Hepatocyte (in vitro differentiated cells): Measurements from ENCODE around the gene LGR4. TPM values are rescaled to one million over a fixed set of nuclear protein-coding genes. Genes with fewer than 3 reads are reported as not detected.
"Not testable (repeated sequence)": the region's sequence is repeated elsewhere in the genome, so short reads cannot be mapped to it uniquely, and the experiment has no call there.

Experiments used
- DNase-seq: peaks from one replicate; pipeline ENCODE4 v3.0.0-alpha.2; 2016; ENCODE audit warnings: low spot score
- H2AFZ ChIP-seq: fragments of 200-600 bp; sonication (generic); 2 replicates; pipeline ENCODE4 v1.6.0; 2016; ENCODE audit warnings: antibody characterized with exemption, mild to moderate bottlenecking
- H3K27ac ChIP-seq: fragments of 200-600 bp; sonication (generic); 2 replicates; pipeline ENCODE4 v1.5.1; 2016; ENCODE audit warnings: mild to moderate bottlenecking
- H3K27me3 ChIP-seq: fragments of 200-600 bp; sonication (generic); 2 replicates; pipeline ENCODE4 v1.6.1; 2016
- H3K36me3 ChIP-seq: fragments of 200-600 bp; sonication (generic); replicated peaks from 2 replicates; pipeline ENCODE4 v1.5.1; 2016; ENCODE audit warnings: low read depth; ENCODE audit not compliant: insufficient read depth
- H3K4me1 ChIP-seq: fragments of 200-600 bp; sonication (generic); 2 replicates; pipeline ENCODE4 v1.5.1; 2016; ENCODE audit warnings: mild to moderate bottlenecking, moderate library complexity; ENCODE audit not compliant: insufficient read depth
- H3K4me2 ChIP-seq: fragments of 200-600 bp; sonication (generic); 2 replicates; pipeline ENCODE4 v1.6.0; 2016
- H3K4me3 ChIP-seq: fragments of 200-600 bp; sonication (generic); 2 replicates; pipeline ENCODE4 v1.5.1; 2016; ENCODE audit warnings: mild to moderate bottlenecking
- H3K79me2 ChIP-seq: fragments of 200-600 bp; sonication (generic); 2 replicates; pipeline ENCODE4 v1.6.0; 2017; ENCODE audit warnings: mild to moderate bottlenecking
- H3K9me2 ChIP-seq: fragments of 200-600 bp; sonication (generic); replicated peaks from 2 replicates; pipeline ENCODE4 v1.6.0; 2017; ENCODE audit warnings: mild to moderate bottlenecking; ENCODE audit not compliant: insufficient read depth
- H3K9me3 ChIP-seq: fragments of 200-600 bp; sonication (generic); 2 replicates; pipeline ENCODE4 v1.5.1; 2016; ENCODE audit warnings: low read depth, mild to moderate bottlenecking
- H4K20me1 ChIP-seq: fragments of 200-600 bp; sonication (generic); 2 replicates; pipeline ENCODE4 v1.6.0; 2016; ENCODE audit warnings: mild to moderate bottlenecking; ENCODE audit not compliant: insufficient read depth, poor library complexity, severe bottlenecking
- EZH2 ChIP-seq: fragments of 200-600 bp; sonication (generic); IDR thresholded peaks from 2 replicates; pipeline ENCODE4 v1.6.1; 2016; ENCODE audit warnings: antibody characterized with exemption, mild to moderate bottlenecking, borderline replicate concordance
- EZH2phosphoT487 ChIP-seq: fragments of 200-600 bp; sonication (generic); IDR thresholded peaks from one replicate; pipeline ENCODE4 v1.6.1; 2018; ENCODE audit warnings: antibody characterized with exemption, mild to moderate bottlenecking, low read depth, moderate library complexity; ENCODE audit not compliant: unreplicated experiment, severe bottlenecking
- WGBS: methylation state at CpG from one replicate; pipeline ENCODE4 v1.1.6; 2016; ENCODE audit warnings: low lambda C conversion rate; ENCODE audit errors: missing lambda C conversion rate; 5-methylcytosine and 5-hydroxymethylcytosine counted together
- polyA plus RNA-seq: library from polyadenylated mRNA; unstranded; fragments of >200 nt; fragmentation: Nextera tagmentation; extraction: Ambion mirVana; gene quantifications from 2 replicates; pipeline ENCODE4 v1.2.1, GENCODE V29; 2016
- total RNA-seq: library from RNA; depleted of rRNA; stranded (reverse); fragments of >200 nt; gene quantifications from 2 replicates; pipeline ENCODE4 v1.2.3, GENCODE V29; 2014
- TF ChIP-seq, protein P1 (sequence below): fragments of 200-600 bp; sonication (generic); IDR thresholded peaks from 2 replicates; pipeline ENCODE4 v1.5.1; 2016; ENCODE audit warnings: antibody characterized with exemption, mild to moderate bottlenecking; ENCODE audit not compliant: poor library complexity

The LGR4 gene
- total and polyA plus RNA-seq, 2 experiments from 2014 or later = 27.2 to 115 TPM

DNA sequence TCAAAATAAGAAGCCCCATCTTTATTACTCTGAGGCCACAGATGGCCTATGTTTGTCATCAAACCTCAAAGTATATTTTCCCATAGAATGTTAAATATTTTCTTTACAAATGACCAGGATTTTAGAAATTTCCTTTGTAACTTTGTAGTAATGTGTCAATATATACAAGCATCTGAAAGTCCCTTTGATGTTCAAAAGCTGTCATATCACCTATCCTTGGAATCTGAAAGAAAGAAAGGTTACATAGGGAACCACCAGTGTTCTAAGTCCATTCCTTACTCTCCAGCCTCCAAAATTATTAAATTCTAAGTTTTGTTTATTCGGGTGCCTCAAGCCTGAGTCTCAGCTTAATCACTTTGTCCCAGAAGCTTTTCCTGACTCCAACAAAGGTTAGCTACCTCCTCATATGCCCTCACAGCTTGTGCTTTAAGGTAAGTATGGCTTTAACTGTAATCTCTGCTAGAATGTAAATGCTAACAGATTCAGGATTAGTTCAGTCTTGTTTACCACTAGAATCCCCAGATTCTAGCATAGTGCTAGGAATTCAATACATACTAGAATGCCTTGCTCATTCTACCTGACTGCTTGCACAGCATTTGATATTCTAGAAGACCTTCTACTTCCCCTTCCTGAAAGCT, 141.8 kb downstream of the LGR4 start:
- H3K27ac ChIP-seq = no peak overlapping the region

DNA sequence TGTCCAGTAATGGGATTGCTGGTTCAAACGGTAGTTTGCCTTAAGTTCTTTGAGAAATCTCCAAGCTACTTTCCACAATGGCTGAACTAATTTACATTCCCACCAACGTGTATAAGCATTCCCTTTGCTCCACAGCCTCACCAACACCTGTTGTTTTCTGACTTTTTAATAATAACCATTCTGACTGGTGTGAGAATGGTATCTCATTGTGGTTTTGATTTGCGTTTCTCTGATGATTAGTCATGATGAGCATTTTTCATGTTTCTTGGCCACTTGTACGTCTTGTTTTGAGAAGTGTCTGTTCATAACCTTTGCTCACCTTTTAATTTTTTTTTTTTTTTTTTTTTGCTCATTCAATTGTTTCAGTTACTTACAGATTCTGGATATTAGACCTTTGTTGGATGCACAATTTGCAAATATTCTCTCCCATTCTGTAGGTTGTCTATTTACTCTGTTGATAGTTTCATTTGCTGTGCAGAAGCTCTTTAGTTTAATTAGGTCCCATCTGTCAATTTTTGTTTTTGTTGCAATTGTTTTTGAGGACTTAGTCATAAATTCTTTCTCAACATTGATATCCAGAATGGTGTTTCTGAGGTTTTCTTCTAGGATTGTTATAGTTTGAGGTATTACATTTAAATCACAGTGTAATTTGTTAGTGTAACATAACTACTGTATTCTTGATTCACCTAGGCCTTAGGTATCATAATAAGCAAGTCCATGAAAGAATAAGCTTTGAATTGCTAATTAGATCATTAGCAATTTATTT, 142.5 kb downstream of the LGR4 start:
- Histone ChIP-seq H3K27ac (no peak overlapping the region), H3K4me3 (no peak overlapping the region), H3K4me2 (no peak overlapping the region), H3K79me2 (no peaks in the 10 kb centered on the region), H4K20me1 (no peaks in the 10 kb centered on the region), H3K4me1 (peaks cover 8% of the 10 kb centered on the region), H3K9me2 (no peaks in the 10 kb centered on the region), H3K9me3 (no peaks in the 10 kb centered on the region), H2AFZ (no peak overlapping the region), H3K36me3 (no peaks in the 10 kb centered on the region), H3K27me3 (no peaks in the 10 kb centered on the region)
- WGBS = 93% methylated on average over 4 of the region's 4 CpGs
- TF ChIP-seq, protein P1, sequence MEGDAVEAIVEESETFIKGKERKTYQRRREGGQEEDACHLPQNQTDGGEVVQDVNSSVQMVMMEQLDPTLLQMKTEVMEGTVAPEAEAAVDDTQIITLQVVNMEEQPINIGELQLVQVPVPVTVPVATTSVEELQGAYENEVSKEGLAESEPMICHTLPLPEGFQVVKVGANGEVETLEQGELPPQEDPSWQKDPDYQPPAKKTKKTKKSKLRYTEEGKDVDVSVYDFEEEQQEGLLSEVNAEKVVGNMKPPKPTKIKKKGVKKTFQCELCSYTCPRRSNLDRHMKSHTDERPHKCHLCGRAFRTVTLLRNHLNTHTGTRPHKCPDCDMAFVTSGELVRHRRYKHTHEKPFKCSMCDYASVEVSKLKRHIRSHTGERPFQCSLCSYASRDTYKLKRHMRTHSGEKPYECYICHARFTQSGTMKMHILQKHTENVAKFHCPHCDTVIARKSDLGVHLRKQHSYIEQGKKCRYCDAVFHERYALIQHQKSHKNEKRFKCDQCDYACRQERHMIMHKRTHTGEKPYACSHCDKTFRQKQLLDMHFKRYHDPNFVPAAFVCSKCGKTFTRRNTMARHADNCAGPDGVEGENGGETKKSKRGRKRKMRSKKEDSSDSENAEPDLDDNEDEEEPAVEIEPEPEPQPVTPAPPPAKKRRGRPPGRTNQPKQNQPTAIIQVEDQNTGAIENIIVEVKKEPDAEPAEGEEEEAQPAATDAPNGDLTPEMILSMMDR = no peak
- TF ChIP-seq EZH2 (no peak), EZH2phosphoT487 (no peak)
- no peak for DNase-seq

More for the DNA sequence above, 141.8 kb downstream of the LGR4 start:
- 59% methylated on average over 1 of the region's 1 CpG for WGBS
- DNase-seq = no peak
- TF ChIP-seq EZH2 = no peak
- TF ChIP-seq EZH2phosphoT487 = no peak
- TF ChIP-seq, protein P1 = no peak
- no peak overlapping the region for H3K4me3 ChIP-seq
- H4K20me1 ChIP-seq = no peaks in the 10 kb centered on the region
- H3K9me3 ChIP-seq = no peaks in the 10 kb centered on the region
- H3K9me2 ChIP-seq = no peaks in the 10 kb centered on the region
- no peaks in the 10 kb centered on the region for H3K27me3 ChIP-seq
- H2AFZ ChIP-seq = no peak overlapping the region
- peaks cover 8% of the 10 kb centered on the region for H3K4me1 ChIP-seq
- H3K79me2 ChIP-seq = no peaks in the 10 kb centered on the region
- H3K4me2 ChIP-seq = no peak overlapping the region
- no peaks in the 10 kb centered on the region for H3K36me3 ChIP-seq

DNA sequence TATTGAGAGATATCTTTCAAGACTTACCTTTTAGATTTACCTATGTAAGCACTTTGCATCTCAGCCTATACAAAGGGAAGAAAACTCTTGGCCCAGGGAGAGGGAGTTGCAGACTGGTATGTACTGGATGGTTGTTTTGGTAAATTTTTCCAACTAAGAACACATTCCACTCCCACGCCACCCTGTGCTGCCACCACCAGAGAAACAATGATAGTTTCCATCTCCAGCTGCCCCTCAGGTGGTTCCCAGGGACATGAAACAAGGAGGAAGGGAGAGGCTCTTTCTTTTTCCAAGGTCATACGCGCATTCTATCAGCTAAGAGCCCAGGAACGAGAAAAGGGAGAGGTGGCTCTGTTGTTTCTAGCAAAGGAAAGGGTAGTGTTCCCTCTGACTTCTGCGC, 144.0 kb downstream of the LGR4 start:
- H2AFZ ChIP-seq = no peak overlapping the region
- WGBS = 88% methylated on average over 5 of the region's 5 CpGs
- no peaks in the 10 kb centered on the region for H3K27me3 ChIP-seq

DNA sequence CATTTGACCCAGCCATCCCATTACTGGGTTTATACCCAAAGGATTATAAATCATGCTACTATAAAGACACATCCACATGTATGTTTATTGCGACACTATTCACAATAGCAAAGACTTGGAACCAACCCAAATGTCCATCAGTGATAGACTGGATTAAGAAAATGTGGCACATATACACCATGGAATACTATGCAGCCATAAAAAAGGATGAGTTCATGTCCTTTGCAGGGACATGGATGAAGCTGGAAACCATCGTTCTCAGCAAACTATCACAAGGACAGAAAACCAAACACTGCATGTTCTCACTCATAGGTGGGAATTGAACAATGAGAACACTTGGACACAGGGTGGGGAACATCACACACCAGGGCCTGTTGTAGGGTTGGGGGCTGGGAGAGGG, 145.5 kb downstream of the LGR4 start:
- H4K20me1 ChIP-seq, H3K4me3 ChIP-seq, H2AFZ ChIP-seq, H3K4me1 ChIP-seq, H3K9me3 ChIP-seq, DNase-seq, H3K27me3 ChIP-seq, H3K36me3 ChIP-seq, H3K9me2 ChIP-seq, H3K79me2 ChIP-seq, H3K27ac ChIP-seq, H3K4me2 ChIP-seq: not testable (repeated sequence)
- 93% methylated on average over 2 of the region's 2 CpGs for whole genome bisulfite sequencing

More for the DNA sequence above, 144.0 kb downstream of the LGR4 start:
- Histone ChIP-seq H3K9me3 (no peaks in the 10 kb centered on the region), H3K27ac (no peak overlapping the region), H4K20me1 (no peaks in the 10 kb centered on the region), H3K36me3 (no peaks in the 10 kb centered on the region), H3K4me2 (no peak overlapping the region), H3K4me1 (peaks cover 8% of the 10 kb centered on the region), H3K79me2 (no peaks in the 10 kb centered on the region), H3K9me2 (no peaks in the 10 kb centered on the region), H3K4me3 (no peak overlapping the region)
- DNase-seq = no peak
- TF ChIP-seq, protein P1 = no peak
- TF ChIP-seq EZH2phosphoT487 (no peak), EZH2 (no peak)

DNA sequence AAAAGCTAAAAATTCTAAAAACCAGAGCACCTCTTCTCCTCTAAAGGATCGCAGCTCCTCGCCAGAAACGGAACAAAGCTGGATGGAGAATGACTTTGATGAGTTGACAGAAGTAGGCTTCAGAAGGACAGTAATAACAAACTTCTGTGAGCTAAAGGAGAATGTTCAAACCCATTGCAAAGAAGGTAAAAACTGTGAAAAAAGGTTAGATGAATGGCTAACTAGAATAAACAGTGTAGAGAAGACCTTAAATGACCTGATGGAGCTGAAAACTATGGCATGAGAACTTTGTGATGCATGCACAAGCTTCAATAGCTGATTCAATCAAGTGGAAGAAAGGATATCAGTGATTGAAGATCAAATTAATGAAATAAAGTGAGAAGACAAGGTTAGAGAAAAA, 150.4 kb downstream of the LGR4 start:
- not testable (repeated sequence) for H4K20me1 ChIP-seq, H2AFZ ChIP-seq, H3K27me3 ChIP-seq, H3K4me2 ChIP-seq, DNase-seq, H3K79me2 ChIP-seq, H3K9me2 ChIP-seq, H3K36me3 ChIP-seq, H3K27ac ChIP-seq, H3K4me3 ChIP-seq, H3K9me3 ChIP-seq, H3K4me1 ChIP-seq
- 97% methylated on average over 3 of the region's 3 CpGs for WGBS

DNA sequence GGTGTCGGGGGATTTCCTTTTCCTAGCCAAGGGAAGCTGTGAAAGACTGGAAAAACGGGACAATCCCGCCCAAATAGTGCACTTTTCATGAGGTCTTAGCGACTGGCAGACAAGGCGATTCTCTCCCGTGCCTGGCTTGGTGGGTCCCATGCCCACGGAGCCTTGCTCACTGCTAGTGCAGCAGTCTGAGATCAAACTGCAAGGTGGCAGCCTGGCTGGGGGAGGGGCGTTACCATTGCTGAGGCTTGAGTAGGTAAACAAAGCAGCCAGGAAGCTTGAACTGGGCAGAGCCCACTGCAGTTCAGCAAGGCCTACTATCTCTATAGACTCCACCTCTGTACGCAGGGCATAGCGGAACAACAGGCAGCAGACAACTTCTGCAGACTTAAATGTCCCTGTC, 151.2 kb downstream of the LGR4 start:
- H3K36me3 ChIP-seq = not testable (repeated sequence)

More for the DNA sequence above, 151.2 kb downstream of the LGR4 start:
- not testable (repeated sequence) for H3K79me2 ChIP-seq, H2AFZ ChIP-seq, H3K4me1 ChIP-seq, H3K27me3 ChIP-seq, H3K9me3 ChIP-seq, DNase-seq, H4K20me1 ChIP-seq, H3K27ac ChIP-seq, H3K4me2 ChIP-seq, H3K4me3 ChIP-seq, H3K9me2 ChIP-seq
- 98% methylated on average over 10 of the region's 10 CpGs for WGBS
